H1 (cell line): Measurements from ENCODE around the gene TSEN54. TPM values are rescaled to one million over a fixed set of nuclear protein-coding genes. Genes with fewer than 3 reads are reported as not detected.

Source experiments
- CTCF ChIA-PET: fragments of 300-600 bp; sonication (Branson Sonifier 250); formaldehyde crosslinking; loops from one replicate; lab custom pipeline; 2021; ENCODE audit not compliant: partially characterized antibody; lab: Charles Lee
- POLR2A ChIA-PET: fragments of 300-600 bp; sonication (Branson Sonifier 250); formaldehyde crosslinking; loops from one replicate; lab custom pipeline; 2021; ENCODE audit warnings: inconsistent platforms; ENCODE audit not compliant: partially characterized antibody; lab: Charles Lee
- DNase-seq, 2 experiments: peaks; one replicate each; pipeline versions ENCODE4 v3.0.0 to v3.0.0-alpha.2; 2010 to 2022; ENCODE audit warnings: low spot score in 2 of 2, low read depth in 1 of 2, mixed read lengths in 1 of 2
- FAIRE-seq: peaks from 2 replicates; lab custom pipeline; 2011; peaks lifted over from hg19 to GRCh38; lab: Jason Lieb, UNC
- H2AFZ ChIP-seq: 2 replicates; pipeline ENCODE4 v1.8.1; 2012; ENCODE audit warnings: low read length, inconsistent platforms
- H2AK5ac ChIP-seq: 2 replicates; pipeline ENCODE4 v1.6.1; 2013; ENCODE audit warnings: low read depth, low read length
- H2BK120ac ChIP-seq: replicated peaks from 2 replicates; pipeline ENCODE3; 2013; ENCODE audit warnings: low read depth, low read length, inconsistent platforms
- H2BK12ac ChIP-seq: 2 replicates; pipeline ENCODE4 v1.6.1; 2013; ENCODE audit warnings: low read depth, low read length
- H2BK15ac ChIP-seq: 2 replicates; pipeline ENCODE4 v1.6.1; 2013; ENCODE audit warnings: low read length
- H2BK20ac ChIP-seq: 2 replicates; pipeline ENCODE4 v1.6.1; 2013; ENCODE audit warnings: low read length
- H2BK5ac ChIP-seq: 2 replicates; pipeline ENCODE4 v1.6.1; 2013; ENCODE audit warnings: low read depth, low read length
- H3K14ac ChIP-seq: 2 replicates; pipeline ENCODE4 v1.6.1; 2013; ENCODE audit warnings: inconsistent platforms; ENCODE audit not compliant: insufficient read length
- H3K18ac ChIP-seq: 2 replicates; pipeline ENCODE4 v1.6.1; 2013; ENCODE audit warnings: low read length; ENCODE audit errors: extremely low read depth
- H3K23ac ChIP-seq: 2 replicates; pipeline ENCODE4 v1.6.1; 2013; ENCODE audit warnings: inconsistent platforms; ENCODE audit not compliant: insufficient read length
- H3K23me2 ChIP-seq: 2 replicates; pipeline ENCODE4 v1.6.1; 2013; ENCODE audit warnings: low read depth, low read length
- H3K27ac ChIP-seq: 2 replicates; pipeline ENCODE4 v1.6.1; 2011; ENCODE audit warnings: low read depth, low read length, inconsistent platforms
- H3K27me3 ChIP-seq, 4 experiments: replicated peaks in 1 of 4; 1 replicate in 1 of 4; 2 replicates in 3 of 4; pipeline versions ENCODE4 v1.6.1 to v1.8.1; 2011 to 2013; ENCODE audit warnings: low read length in 3 of 4, mild to moderate bottlenecking in 3 of 4, inconsistent platforms in 2 of 4, mixed read lengths in 2 of 4, moderate library complexity in 1 of 4; ENCODE audit not compliant: control insufficient read depth in 3 of 4, insufficient read depth in 3 of 4; ENCODE audit errors: extremely low read depth in 1 of 4
- H3K36me3 ChIP-seq, 4 experiments: 2 replicates each; pipeline versions ENCODE4 v1.6.1 to v1.8.1; 2011 to 2013; ENCODE audit warnings: mild to moderate bottlenecking in 4 of 4, low read length in 3 of 4, moderate library complexity in 2 of 4, control low read depth in 1 of 4, inconsistent platforms in 1 of 4; ENCODE audit not compliant: insufficient read depth in 4 of 4, control insufficient read depth in 2 of 4
- H3K4ac ChIP-seq: replicated peaks from 2 replicates; pipeline ENCODE3; 2013; ENCODE audit warnings: low read length, low read depth, mixed read lengths, inconsistent platforms; ENCODE audit not compliant: insufficient read length
- H3K4me1 ChIP-seq, 4 experiments: replicated peaks in 1 of 4; 1 replicate in 1 of 4; 2 replicates in 3 of 4; pipeline versions ENCODE4 v1.6.1 to v1.8.1; 2011 to 2013; ENCODE audit warnings: low read length in 3 of 4, inconsistent platforms in 2 of 4, mixed read lengths in 1 of 4; ENCODE audit not compliant: insufficient read depth in 4 of 4, control insufficient read depth in 3 of 4
- H3K4me2 ChIP-seq, 2 experiments: 2 replicates each; pipeline versions ENCODE4 v1.6.1 to v1.8.1; 2011 to 2013; ENCODE audit warnings: low read depth in 2 of 2, low read length in 2 of 2, control low read depth in 1 of 2, inconsistent platforms in 1 of 2, mild to moderate bottlenecking in 1 of 2; ENCODE audit not compliant: insufficient read depth in 1 of 2
- H3K4me3 ChIP-seq, 4 experiments: fragments of 200-600, 300-600 bp in 1 of 4; sonication (generic), shearing (Covaris generic), sonication (Bioruptor Twin) in 1 of 4; 2 replicates each; pipeline versions ENCODE4 v1.5.1 to v1.8.1; 2011 to 2016; ENCODE audit warnings: low read length in 4 of 4, low read depth in 3 of 4, control low read depth in 2 of 4, inconsistent platforms in 2 of 4, mild to moderate bottlenecking in 2 of 4, mixed read lengths in 1 of 4, moderate library complexity in 1 of 4; ENCODE audit not compliant: insufficient read depth in 2 of 4; ENCODE audit errors: extremely low read depth in 1 of 4
- H3K56ac ChIP-seq: replicated peaks from 2 replicates; pipeline ENCODE3; 2013; ENCODE audit warnings: low read depth, mild to moderate bottlenecking, mixed read lengths, low read length, inconsistent platforms; ENCODE audit not compliant: insufficient read length
- H3K79me1 ChIP-seq: 2 replicates; pipeline ENCODE4 v1.6.1; 2013; ENCODE audit warnings: low read depth, low read length, control low read depth
- H3K79me2 ChIP-seq, 2 experiments: 2 replicates each; pipeline versions ENCODE4 v1.6.1 to v1.8.1; 2012 to 2013; ENCODE audit warnings: low read length in 2 of 2, mild to moderate bottlenecking in 2 of 2, inconsistent platforms in 1 of 2; ENCODE audit not compliant: insufficient read depth in 2 of 2, control insufficient read depth in 1 of 2
- H3K9ac ChIP-seq, 4 experiments: replicated peaks in 1 of 4; 1 replicate in 1 of 4; 2 replicates in 3 of 4; pipeline versions ENCODE4 v1.6.1 to v1.8.1; 2011 to 2013; ENCODE audit warnings: low read depth in 3 of 4, low read length in 3 of 4, control low read depth in 2 of 4, mild to moderate bottlenecking in 2 of 4, moderate library complexity in 2 of 4, inconsistent platforms in 1 of 4; ENCODE audit errors: extremely low read depth in 1 of 4
- H3K9me3 ChIP-seq, 2 experiments: 2 replicates each; pipeline versions ENCODE4 v1.6.1 to v1.8.1; 2012 to 2013; ENCODE audit warnings: mild to moderate bottlenecking in 2 of 2, moderate library complexity in 2 of 2, control low read depth in 1 of 2, inconsistent platforms in 1 of 2, low read depth in 1 of 2, low read length in 1 of 2, mixed read lengths in 1 of 2; ENCODE audit not compliant: insufficient read depth in 2 of 2
- H4K20me1 ChIP-seq, 2 experiments: replicated peaks in 1 of 2; 2 replicates each; pipeline versions ENCODE3 to v1.8.1; 2011 to 2013; ENCODE audit warnings: inconsistent platforms in 2 of 2, low read length in 2 of 2, mild to moderate bottlenecking in 1 of 2; ENCODE audit not compliant: insufficient read depth in 2 of 2, control insufficient read depth in 1 of 2
- H4K5ac ChIP-seq: 2 replicates; pipeline ENCODE4 v1.6.1; 2013; ENCODE audit warnings: low read length, low read depth, mixed read lengths, inconsistent platforms; ENCODE audit not compliant: insufficient read length
- H4K8ac ChIP-seq: 2 replicates; pipeline ENCODE4 v1.8.0; 2013; ENCODE audit warnings: mild to moderate bottlenecking, moderate library complexity, low read length, inconsistent platforms; ENCODE audit not compliant: insufficient read depth; ENCODE audit errors: extremely low read depth
- H4K91ac ChIP-seq: replicated peaks from 2 replicates; pipeline ENCODE3; 2013; ENCODE audit warnings: low read length, mixed read lengths, inconsistent platforms; ENCODE audit not compliant: insufficient read length
- CBX5 ChIP-seq: fragments of 300-800, 300-1000 bp; sonication (generic); IDR thresholded peaks from 2 replicates; pipeline ENCODE4 v1.7.1; 2016; ENCODE audit warnings: antibody characterized with exemption, low read length, low read depth
- CREB1 ChIP-seq: IDR thresholded peaks from 2 replicates; pipeline ENCODE4 v1.6.1; 2012; ENCODE audit warnings: inconsistent platforms
- EGR1 ChIP-seq: IDR thresholded peaks from 2 replicates; pipeline ENCODE4 v1.6.1; 2011; ENCODE audit warnings: low read depth, low read length, borderline replicate concordance
- HDAC6 ChIP-seq: IDR thresholded peaks from one replicate; pipeline ENCODE4 v1.7.1; 2012; ENCODE audit warnings: low read depth, mild to moderate bottlenecking, inconsistent platforms, low read length, moderate library complexity
- SP1 ChIP-seq: IDR thresholded peaks from 2 replicates; pipeline ENCODE4 v1.6.1; 2011; ENCODE audit warnings: low read depth, low read length
- WGBS, 2 experiments: shearing (Covaris generic) in 1 of 2; methylation state at CpG; one replicate each; pipeline versions ENCODE4 v1.1.6 to v1.1.7; 2013 to 2015; ENCODE audit warnings: low lambda C conversion rate in 2 of 2, mixed read lengths in 2 of 2, inconsistent platforms in 1 of 2, low coverage in 1 of 2, missing lambda C conversion rate in 1 of 2; ENCODE audit not compliant: insufficient replicate concordance in 2 of 2, insufficient coverage in 1 of 2, insufficient read length in 1 of 2; ENCODE audit errors: extremely low coverage in 1 of 2, missing lambda C conversion rate in 1 of 2; 5-methylcytosine and 5-hydroxymethylcytosine counted together
- polyA plus RNA-seq, 7 experiments: library from polyadenylated mRNA; depleted of rRNA in 3 of 7; stranded (reverse) in 5 of 7; unstranded in 2 of 7; fragments of >200 nt in 5 of 7; fragments of 200-250 nt in 2 of 7; gene quantifications; 1 replicate in 5 of 7; 2 replicates in 1 of 7; 4 replicates in 1 of 7; pipeline versions ENCODE4 v1.2.1 to v1.2.3, GENCODE V29; 2011 to 2013; ENCODE audit warnings: missing spikeins in 2 of 7, mixed read lengths in 2 of 7
- total RNA-seq: library from RNA; stranded (reverse); fragmentation: NEBNext Ultra II Directional; extraction: Animal tissue kit (Norgen Biotek cat#: 25700); gene quantifications from 2 replicates; pipeline ENCODE4 v1.2.1, GENCODE V29; 2021

The TSEN54 gene
- total and polyA plus RNA-seq, 2 of the 8 experiments (the other 6 are each of a cell fraction or from before 2014, with no cell fraction given): 43.6 to 60.3 TPM

DNA sequence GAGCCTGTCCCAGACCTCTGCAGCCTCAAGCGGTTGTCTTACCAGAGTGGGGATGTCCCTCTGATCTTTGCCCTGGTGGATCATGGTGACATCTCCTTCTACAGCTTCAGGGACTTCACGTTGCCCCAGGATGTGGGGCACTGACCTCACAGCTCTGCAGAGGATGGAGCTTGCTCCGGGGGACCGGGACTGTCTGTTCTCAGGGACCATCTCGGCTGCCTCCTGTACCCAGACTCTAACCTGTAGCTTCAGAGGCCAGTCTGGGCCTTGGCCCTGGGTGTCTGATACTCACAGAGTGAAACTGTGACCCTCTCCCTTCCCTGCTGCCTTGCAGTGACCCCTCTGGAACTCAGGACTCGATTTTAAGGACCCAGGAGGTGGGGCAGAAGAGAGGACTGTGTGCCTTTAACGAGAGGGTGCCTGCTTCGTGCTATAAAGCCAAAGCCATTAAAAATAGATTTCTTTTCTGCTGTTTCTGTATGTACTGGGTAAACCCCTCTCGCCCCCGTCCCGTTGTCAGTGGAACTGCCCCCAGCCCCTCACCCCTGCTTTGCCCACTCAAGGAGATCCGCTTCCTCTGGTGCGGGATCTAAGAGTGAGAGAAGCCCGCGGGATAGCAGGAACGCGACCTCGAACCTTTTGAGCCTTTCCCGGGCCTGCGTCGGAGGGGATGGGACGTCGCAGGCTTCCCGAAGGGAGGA is 8.1 kb downstream of the TSEN54 start:
- CTCF ChIA-PET: interaction anchor here (0.6 to 3.4 kb wide), 12 partner anchors 8 to 409 kb away, joined by 3 to 16 read pairs (median 3); partner anchors contain the start of gene TSEN54

More for the DNA sequence above, 8.1 kb downstream of the TSEN54 start:
- H2AK5ac ChIP-seq: peak overlapping the region; percentile 33
- H3K4ac ChIP-seq: peak overlapping the region; percentile 45
- no peak overlapping the region for H2BK20ac ChIP-seq
- no peak overlapping the region for H4K5ac ChIP-seq
- peak overlapping the region; percentile 87; the same call in 1 of the 2 replicates for H2BK5ac ChIP-seq
- H3K9ac ChIP-seq: peak overlapping the region in 1 of 4 experiments; percentile 49; a peak in 3 of 7 replicates
- FAIRE-seq (no peak), DNase-seq (no peak)
- H3K4me3 ChIP-seq: peak overlapping the region; percentile 53 to 93 (median 62)
- no peak overlapping the region for H4K91ac ChIP-seq
- H3K18ac ChIP-seq: peak overlapping the region; percentile 83
- H3K79me2 ChIP-seq: peaks cover 0 to 4% of the 10 kb centered on the region in 2 experiments; a peak in 1 of 4 replicates
- no peaks in the 10 kb centered on the region for H3K9me3 ChIP-seq
- H3K27ac ChIP-seq: no peak overlapping the region
- H3K27me3 ChIP-seq: no peaks in the 10 kb centered on the region; a peak in 1 of 7 replicates
- WGBS, 2 experiments: 28% methylated on average over 23 of the region's 24 CpGs; no CpG with 5 or more reads in 1 of the 2 experiments
- no peak overlapping the region for H3K23ac ChIP-seq
- H3K23me2 ChIP-seq: peaks cover 11% of the 10 kb centered on the region; the same call in 1 of the 2 replicates
- H3K4me1 ChIP-seq: peaks cover 0 to 13% (median 4%) of the 10 kb centered on the region in 4 experiments; a peak in 6 of 7 replicates
- POLR2A ChIA-PET: interaction anchor here (0.6 to 2.9 kb wide), 9 partner anchors 7 to 352 kb away, joined by 3 to 23 read pairs (median 3); partner anchors contain the start of gene TSEN54
- no peaks in the 10 kb centered on the region for H3K79me1 ChIP-seq
- 0 out of 2 replicates have a peak overlapping the region, but pooled peaks have one; percentile 4 for H2BK12ac ChIP-seq
- TF ChIP-seq HDAC6: no peak
- TF ChIP-seq EGR1: 0 out of 2 replicates have a peak, but pooled peaks have one; percentile 21
- peak; percentile 75 for TF ChIP-seq CREB1
- TF ChIP-seq SP1: no peak
- TF ChIP-seq CBX5: no peak
- H2BK120ac ChIP-seq: no peak overlapping the region
- no peak overlapping the region for H4K8ac ChIP-seq
- H4K20me1 ChIP-seq: peaks cover 3 to 14% of the 10 kb centered on the region in 2 experiments
- H2AFZ ChIP-seq: no peak overlapping the region
- H3K36me3 ChIP-seq: peaks cover 0 to 28% (median 7%) of the 10 kb centered on the region in 4 experiments; a peak in 6 of 8 replicates
- H3K14ac ChIP-seq: no peak overlapping the region
- H3K4me2 ChIP-seq: peak overlapping the region; percentile 57 to 67
- H3K56ac ChIP-seq: no peak overlapping the region
- no peak overlapping the region for H2BK15ac ChIP-seq
